ENCODE data around the gene NRROS. TPM values are rescaled to one million over a fixed set of nuclear protein-coding genes. Genes with fewer than 3 reads are reported as not detected.
A peak's percentile ranks its signal among the peaks of the same experiment; 100 is the strongest.

The NRROS gene
- total RNA-seq, 1 experiment from 2014 or later = 0.07 TPM

- Histone ChIP-seq H3K4me1 (ENCODE audit: insufficient read depth, low read length) (peaks cover 21% of the 10 kb centered on the region), H3K27me3 (ENCODE audit: low read length) (no peaks in the 10 kb centered on the region), H3F3A (ENCODE audit: low read length, unreplicated experiment) (no peaks in the 10 kb centered on the region), H3K36me3 (ENCODE audit: low read depth, low read length) (no peaks in the 10 kb centered on the region), H3K9me3 (ENCODE audit: low read length) (no peaks in the 10 kb centered on the region), H2AFZ (ENCODE audit: low read length) (no peak overlapping the region), H4K20me1 (ENCODE audit: low read length) (no peaks in the 10 kb centered on the region), H3K79me2 (ENCODE audit: low read length) (no peaks in the 10 kb centered on the region), H3K4me3 (ENCODE audit: low read length) (no peak overlapping the region), H3K9ac (ENCODE audit: low read length) (no peak overlapping the region), H3K4me2 (ENCODE audit: low read length) (no peak overlapping the region), H3K27ac (ENCODE audit: low read length) (no peak overlapping the region), H3K9me2 (replicated peaks; ENCODE audit: low read length) (no peaks in the 10 kb centered on the region)
- intact Hi-C loops (cut with micrococcal nuclease) = no loop called here
- ATAC-seq (no peak), DNase-seq (no peak)
- BruUV-seq (replicated peaks) = no TSS peak
- TF ChIP-seq EZH2phosphoT487 (IDR thresholded peaks at IDR 0.05; ENCODE audit: borderline replicate concordance, low read length) (no peak), CTCF (conservative IDR thresholded peaks at IDR 0.05; ENCODE audit: low read depth, low read length) (no peak), EZH2 (IDR thresholded peaks at IDR 0.05; ENCODE audit: low read length, unreplicated experiment) (no peak)
- ChIA-PET POLR2A (ENCODE audit: unreplicated experiment) (interaction anchor here (0.7 kb wide), 1 partner anchor 409 kb away, joined by 3 read pairs; no protein-coding TSS in a partner anchor), CTCF (no interaction called here)
These were observed 7.2 kb downstream of the NRROS start for GRCh38 chr3:196646666-196647216.

GRCh38 chr3:196650740-196651311, 11.3 kb downstream of the NRROS start:
- CTCF ChIA-PET = interaction anchor here (0.5 kb wide), 1 partner anchor 43 kb away, joined by 4 read pairs; no protein-coding TSS in a partner anchor
- peak overlapping the region; percentile 46 for H3K27ac ChIP-seq (ENCODE audit: low read length)

More at GRCh38 chr3:196650740-196651311, 11.3 kb downstream of the NRROS start:
- H3K9me2 ChIP-seq (replicated peaks; ENCODE audit: low read length) = no peaks in the 10 kb centered on the region
- H3K4me1 ChIP-seq (ENCODE audit: insufficient read depth, low read length) = peaks cover 24% of the 10 kb centered on the region
- H3K27me3 ChIP-seq (ENCODE audit: low read length) = no peaks in the 10 kb centered on the region
- POLR2A ChIA-PET (ENCODE audit: unreplicated experiment) = interaction anchor here (0.6 kb wide), 1 partner anchor 19 kb away, joined by 3 read pairs; no protein-coding TSS in a partner anchor
- intact Hi-C loops (cut with micrococcal nuclease) = no loop called here
- TF ChIP-seq EZH2phosphoT487 (IDR thresholded peaks at IDR 0.05; ENCODE audit: borderline replicate concordance, low read length) = no peak
- no peak for TF ChIP-seq CTCF (conservative IDR thresholded peaks at IDR 0.05; ENCODE audit: low read depth, low read length)
- TF ChIP-seq EZH2 (IDR thresholded peaks at IDR 0.05; ENCODE audit: low read length, unreplicated experiment) = no peak
- H4K20me1 ChIP-seq (ENCODE audit: low read length) = no peaks in the 10 kb centered on the region
- ATAC-seq = peak; percentile 99
- BruUV-seq (replicated peaks) = no TSS peak
- no peaks in the 10 kb centered on the region for H3K9me3 ChIP-seq (ENCODE audit: low read length)
- no peaks in the 10 kb centered on the region for H3K36me3 ChIP-seq (ENCODE audit: low read depth, low read length)
- 0 out of 2 replicates have a peak overlapping the region, but pooled peaks have one; percentile 2 for H2AFZ ChIP-seq (ENCODE audit: low read length)
- H3K4me2 ChIP-seq (ENCODE audit: low read length) = peak overlapping the region; percentile 58
- DNase-seq = peak; percentile 92
- H3K4me3 ChIP-seq (ENCODE audit: low read length) = peak overlapping the region; percentile 15; the same call in 1 of the 2 replicates
- no peaks in the 10 kb centered on the region for H3F3A ChIP-seq (ENCODE audit: low read length, unreplicated experiment)
- no peaks in the 10 kb centered on the region for H3K79me2 ChIP-seq (ENCODE audit: low read length)
- no peak overlapping the region for H3K9ac ChIP-seq (ENCODE audit: low read length)

Data from PC-3 (cell line).